Keratinocyte (primary cell): ENCODE data around the gene SYNPR.

Experiments used
- EZH2 ChIP-seq: IDR thresholded peaks from one replicate; pipeline ENCODE4 v1.6.1; 2012; ENCODE audit warnings: inconsistent platforms, mild to moderate bottlenecking, low read length, moderate library complexity
- TF ChIP-seq, protein P1 (sequence below), 3 experiments: IDR thresholded peaks in 1 of 3; conservative IDR thresholded peaks in 1 of 3; optimal IDR thresholded peaks in 1 of 3; 2 replicates in 2 of 3; 3 replicates in 1 of 3; pipeline versions ENCODE3 to v1.5.1; 2011; ENCODE audit warnings: low read length in 3 of 3, mild to moderate bottlenecking in 3 of 3, moderate library complexity in 2 of 3, control low read depth in 1 of 3, inconsistent platforms in 1 of 3; ENCODE audit not compliant: insufficient read depth in 2 of 3; ENCODE audit errors: extremely low read depth in 1 of 3

DNA sequence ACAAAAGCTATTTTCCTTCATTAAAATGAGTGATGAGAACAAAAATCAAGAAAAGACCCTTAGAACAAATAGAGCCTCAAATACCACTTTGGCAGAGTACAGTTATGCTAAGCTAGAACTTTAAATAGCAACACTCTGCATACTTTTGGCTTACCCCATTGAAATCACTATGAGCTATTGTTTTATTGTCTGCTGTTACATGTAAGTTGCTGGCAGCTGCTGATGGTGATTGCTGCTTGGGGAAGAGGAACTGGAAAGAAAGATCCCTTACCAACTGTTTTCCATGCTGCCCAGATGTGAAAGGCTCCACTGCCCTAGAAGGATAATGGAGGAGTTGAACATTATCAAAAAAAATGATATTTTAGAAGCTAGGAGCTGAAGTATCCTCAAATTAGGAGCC lies 135.4 kb downstream of the SYNPR start:
- TF ChIP-seq, protein P1, sequence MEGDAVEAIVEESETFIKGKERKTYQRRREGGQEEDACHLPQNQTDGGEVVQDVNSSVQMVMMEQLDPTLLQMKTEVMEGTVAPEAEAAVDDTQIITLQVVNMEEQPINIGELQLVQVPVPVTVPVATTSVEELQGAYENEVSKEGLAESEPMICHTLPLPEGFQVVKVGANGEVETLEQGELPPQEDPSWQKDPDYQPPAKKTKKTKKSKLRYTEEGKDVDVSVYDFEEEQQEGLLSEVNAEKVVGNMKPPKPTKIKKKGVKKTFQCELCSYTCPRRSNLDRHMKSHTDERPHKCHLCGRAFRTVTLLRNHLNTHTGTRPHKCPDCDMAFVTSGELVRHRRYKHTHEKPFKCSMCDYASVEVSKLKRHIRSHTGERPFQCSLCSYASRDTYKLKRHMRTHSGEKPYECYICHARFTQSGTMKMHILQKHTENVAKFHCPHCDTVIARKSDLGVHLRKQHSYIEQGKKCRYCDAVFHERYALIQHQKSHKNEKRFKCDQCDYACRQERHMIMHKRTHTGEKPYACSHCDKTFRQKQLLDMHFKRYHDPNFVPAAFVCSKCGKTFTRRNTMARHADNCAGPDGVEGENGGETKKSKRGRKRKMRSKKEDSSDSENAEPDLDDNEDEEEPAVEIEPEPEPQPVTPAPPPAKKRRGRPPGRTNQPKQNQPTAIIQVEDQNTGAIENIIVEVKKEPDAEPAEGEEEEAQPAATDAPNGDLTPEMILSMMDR (optimal IDR thresholded peaks at IDR 0.05 in 1 of 3, IDR thresholded peaks at IDR 0.05 in 1 of 3, conservative IDR thresholded peaks at IDR 0.05 in 1 of 3; ENCODE audit: extremely low read depth in 1 of 3, insufficient read depth in 2 of 3, low read length in 3 of 3) = no peak
- TF ChIP-seq EZH2 = no peak
